BLaER1 treated with 17β-estradiol and CSF1 and Interleukin-3, amounts not matched to agents 10 nM and 100 nM (cell line): Measurements from ENCODE around the gene MIPOL1.
"Not testable (repeated sequence)": the region's sequence is repeated elsewhere in the genome, so short reads cannot be mapped to it uniquely, and the experiment has no call there.

Experiments used
- H3K27ac ChIP-seq, 11 experiments: shearing (Covaris generic); formaldehyde crosslinking; 2 replicates each; pipeline ENCODE4 v1.8.1; 2022
- H3K27me3 ChIP-seq, 11 experiments: shearing (Covaris generic); formaldehyde crosslinking; 2 replicates each; pipeline ENCODE4 v1.8.1; 2022
- H3K36me3 ChIP-seq, 11 experiments: shearing (Covaris generic); formaldehyde crosslinking; 2 replicates each; pipeline ENCODE4 v1.8.1; 2022
- H3K4me1 ChIP-seq, 10 experiments: shearing (Covaris generic); formaldehyde crosslinking; 2 replicates each; pipeline ENCODE4 v1.8.1; 2022
- H3K4me2 ChIP-seq, 11 experiments: shearing (Covaris generic); formaldehyde crosslinking; 2 replicates each; pipeline ENCODE4 v1.8.1; 2022
- H3K4me3 ChIP-seq, 10 experiments: shearing (Covaris generic); formaldehyde crosslinking; 2 replicates each; pipeline ENCODE4 v1.8.1; 2022
- H3K9ac ChIP-seq, 11 experiments: shearing (Covaris generic); formaldehyde crosslinking; 2 replicates each; pipeline ENCODE4 v1.8.1; 2022
- H3K9me3 ChIP-seq, 11 experiments: shearing (Covaris generic); formaldehyde crosslinking; replicated peaks in 1 of 11; 2 replicates each; pipeline ENCODE4 v1.8.1; 2022
- H4K20me1 ChIP-seq, 11 experiments: shearing (Covaris generic); formaldehyde crosslinking; 2 replicates each; pipeline ENCODE4 v1.8.1; 2022
- Cebpa-rat ChIP-seq, 11 experiments: shearing (Covaris generic); IDR thresholded peaks; 2 replicates each; pipeline ENCODE4 v1.8.1; 2022

MIPOL1 gene

GRCh38 chr14:37215345-37215744 is 17.6 kb downstream of the MIPOL1 start:
- Histone ChIP-seq H3K27me3 (no peaks in the 10 kb centered on the region), H3K9ac (no peak overlapping the region), H3K4me3 (no peak overlapping the region), H3K4me1 (peaks cover 0 to 14% (median 8%) of the 10 kb centered on the region in 10 experiments; a peak in 9 of 20 replicates), H4K20me1 (no peaks in the 10 kb centered on the region), H3K27ac (no peak overlapping the region), H3K36me3 (no peaks in the 10 kb centered on the region), H3K4me2 (no peak overlapping the region), H3K9me3 (peaks cover 0 to 11% (median 4%) of the 10 kb centered on the region in 11 experiments; a peak in 6 of 22 replicates)
- TF ChIP-seq Cebpa-rat (IDR thresholded peaks at IDR 0.05): no peak

- H3K27ac ChIP-seq: no peak overlapping the region
- no peaks in the 10 kb centered on the region for H3K36me3 ChIP-seq
- H3K4me2 ChIP-seq: no peak overlapping the region
- no peak for TF ChIP-seq Cebpa-rat (IDR thresholded peaks at IDR 0.05)
- H3K9ac ChIP-seq: no peak overlapping the region
- peaks cover 0 to 14% (median 8%) of the 10 kb centered on the region in 10 experiments; a peak in 9 of 20 replicates for H3K4me1 ChIP-seq
- H3K27me3 ChIP-seq: no peaks in the 10 kb centered on the region
- H4K20me1 ChIP-seq: no peaks in the 10 kb centered on the region
- H3K4me3 ChIP-seq: no peak overlapping the region
- H3K9me3 ChIP-seq: peaks cover 22 to 35% (median 31%) of the 10 kb centered on the region in 11 experiments
Observed at GRCh38 chr14:37221073-37221472, 23.3 kb downstream of the MIPOL1 start.

GRCh38 chr14:37223947-37224474 is 26.3 kb downstream of the MIPOL1 start:
- Histone ChIP-seq H3K9ac (no peak overlapping the region), H4K20me1 (no peaks in the 10 kb centered on the region), H3K4me3 (no peak overlapping the region), H3K4me2 (no peak overlapping the region), H3K27me3 (no peaks in the 10 kb centered on the region), H3K36me3 (no peaks in the 10 kb centered on the region), H3K4me1 (peaks cover 0 to 5% (median 4%) of the 10 kb centered on the region in 10 experiments; a peak in 9 of 20 replicates), H3K9me3 (peaks cover 29 to 42% (median 36%) of the 10 kb centered on the region in 11 experiments), H3K27ac (no peak overlapping the region)
- no peak for TF ChIP-seq Cebpa-rat (IDR thresholded peaks at IDR 0.05)

DNA sequence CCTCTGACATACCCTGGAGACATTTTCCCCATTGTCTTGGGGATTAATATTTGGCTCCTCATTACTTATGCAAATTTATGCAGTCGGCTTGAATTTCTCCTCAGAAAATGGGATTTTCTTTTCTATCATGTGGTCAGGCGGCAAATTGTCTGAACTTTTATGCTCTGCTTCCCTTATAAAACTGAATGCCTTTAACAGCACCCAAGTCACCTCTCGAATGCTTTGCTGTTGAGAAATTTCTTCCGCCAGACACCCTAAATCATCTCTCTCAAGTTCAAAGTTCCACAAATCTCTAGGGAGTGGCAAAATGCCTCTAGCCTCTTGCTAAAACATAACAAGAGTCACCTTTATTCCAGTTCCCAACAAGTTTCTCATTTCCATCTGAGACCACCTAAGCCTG is 27.9 kb downstream of the MIPOL1 start:
- not testable (repeated sequence) for H3K27me3 ChIP-seq, H3K4me1 ChIP-seq, H3K36me3 ChIP-seq, H3K27ac ChIP-seq, H3K9ac ChIP-seq, H4K20me1 ChIP-seq, H3K4me2 ChIP-seq
- Histone ChIP-seq H3K9me3 (peaks cover 29 to 42% (median 36%) of the 10 kb centered on the region in 11 experiments), H3K4me3 (peak overlapping the region in 1 of 10 experiments; percentile 11; a peak in 2 of 20 replicates)

DNA sequence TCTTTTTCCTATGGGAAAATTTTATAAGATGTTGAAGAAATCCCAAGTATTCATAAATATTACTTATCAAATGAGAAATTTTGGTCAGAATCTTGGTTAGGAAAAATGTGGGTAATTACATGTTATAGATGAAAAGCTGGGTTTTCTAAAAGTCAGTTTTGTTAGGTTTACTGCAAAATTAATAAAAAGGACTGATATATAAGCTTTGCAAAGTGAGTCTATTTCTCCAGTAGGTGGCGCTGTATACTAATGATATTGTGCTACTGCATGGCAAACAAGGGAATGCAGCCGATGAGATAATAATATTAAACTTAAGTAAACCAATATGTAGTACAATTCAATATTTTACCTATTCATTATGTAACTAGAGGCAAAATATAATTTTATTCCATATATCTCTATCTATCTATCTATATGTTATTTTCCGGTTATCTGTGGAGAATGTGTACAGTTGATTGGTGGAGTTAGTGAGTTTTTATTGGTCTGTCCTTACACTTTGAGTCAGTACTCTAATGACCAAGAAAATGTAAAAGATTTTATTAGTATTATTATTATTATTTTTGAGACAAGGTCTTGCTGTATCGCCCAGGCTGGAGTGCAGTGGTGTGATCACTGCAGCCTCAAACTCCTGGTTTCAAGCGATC is 32.9 kb downstream of the MIPOL1 start:
- H3K9me3 ChIP-seq: peaks cover 8 to 13% (median 10%) of the 10 kb centered on the region in 11 experiments
- H3K4me3 ChIP-seq: no peak overlapping the region
- H3K9ac ChIP-seq: no peak overlapping the region
- no peaks in the 10 kb centered on the region for H4K20me1 ChIP-seq
- H3K27ac ChIP-seq: no peak overlapping the region
- no peaks in the 10 kb centered on the region for H3K36me3 ChIP-seq
- H3K4me2 ChIP-seq: no peak overlapping the region
- no peaks in the 10 kb centered on the region for H3K4me1 ChIP-seq
- no peak for TF ChIP-seq Cebpa-rat (IDR thresholded peaks at IDR 0.05)
- H3K27me3 ChIP-seq: no peaks in the 10 kb centered on the region

DNA sequence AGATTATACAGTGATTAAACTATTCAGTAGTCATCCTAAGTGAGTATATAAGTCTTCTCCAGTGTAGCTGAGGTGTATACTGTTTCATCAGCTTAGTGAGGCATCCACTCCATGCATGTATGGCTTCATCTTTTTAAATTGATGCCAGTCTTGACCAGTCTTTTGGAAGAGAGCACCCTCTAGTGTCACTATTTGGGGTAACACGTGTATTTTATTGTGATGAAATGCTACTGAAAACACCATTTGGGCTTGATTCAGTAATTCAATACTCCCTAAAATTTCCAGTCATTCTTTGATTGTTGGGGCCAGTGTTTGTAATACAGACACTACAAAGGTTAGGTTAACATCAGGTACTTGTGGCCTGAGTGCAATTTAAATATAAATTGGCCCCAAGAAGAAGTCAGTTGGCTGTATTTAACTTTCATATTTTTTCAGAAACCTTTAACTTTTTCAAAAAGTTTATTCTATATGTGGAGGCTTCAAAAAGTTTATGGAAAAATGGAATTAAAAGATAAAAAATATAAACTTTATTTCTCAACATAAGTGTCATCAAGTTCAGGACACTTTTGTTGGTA is 35.3 kb downstream of the MIPOL1 start:
- Histone ChIP-seq H3K4me3 (no peak overlapping the region), H3K4me1 (no peaks in the 10 kb centered on the region), H3K9ac (no peak overlapping the region), H3K36me3 (no peaks in the 10 kb centered on the region), H3K4me2 (no peak overlapping the region), H3K27me3 (no peaks in the 10 kb centered on the region), H3K27ac (no peak overlapping the region), H3K9me3 (no peaks in the 10 kb centered on the region), H4K20me1 (no peaks in the 10 kb centered on the region)
- no peak for TF ChIP-seq Cebpa-rat (IDR thresholded peaks at IDR 0.05)

DNA sequence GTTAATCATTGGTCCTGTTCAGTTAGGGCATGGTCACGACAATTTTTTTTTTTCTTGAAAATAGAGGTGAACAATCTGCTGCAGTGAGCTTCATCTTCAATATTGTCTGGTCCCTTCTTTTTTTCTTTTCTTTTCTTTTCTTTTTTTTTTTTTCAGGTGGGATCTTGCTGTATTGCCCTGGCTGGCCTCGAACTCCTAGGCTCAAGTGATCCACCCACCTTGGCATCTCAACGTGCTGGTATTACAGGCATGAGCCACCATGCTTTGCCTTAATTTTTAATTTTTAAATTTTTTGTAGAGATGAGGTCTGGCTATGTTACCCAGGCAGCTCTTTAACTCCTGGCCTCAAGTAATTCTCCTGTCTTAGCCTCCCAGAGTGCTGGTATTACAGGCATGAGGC is 36.5 kb downstream of the MIPOL1 start:
- H3K36me3 ChIP-seq: no peaks in the 10 kb centered on the region
- H3K4me1 ChIP-seq: no peaks in the 10 kb centered on the region
- no peaks in the 10 kb centered on the region for H3K9me3 ChIP-seq
- H3K4me2 ChIP-seq: no peak overlapping the region
- H3K27me3 ChIP-seq: no peaks in the 10 kb centered on the region
- H3K9ac ChIP-seq: no peak overlapping the region
- no peak for TF ChIP-seq Cebpa-rat (IDR thresholded peaks at IDR 0.05)
- no peak overlapping the region for H3K4me3 ChIP-seq
- H3K27ac ChIP-seq: no peak overlapping the region
- H4K20me1 ChIP-seq: no peaks in the 10 kb centered on the region

GRCh38 chr14:37236044-37236443 is 38.3 kb downstream of the MIPOL1 start:
- not testable (repeated sequence) for H4K20me1 ChIP-seq, H3K36me3 ChIP-seq, H3K4me1 ChIP-seq, H3K9ac ChIP-seq, H3K27ac ChIP-seq, H3K4me3 ChIP-seq, H3K9me3 ChIP-seq, H3K27me3 ChIP-seq, H3K4me2 ChIP-seq

GRCh38 chr14:37237094-37237493 is 39.4 kb downstream of the MIPOL1 start:
- H3K27ac ChIP-seq: no peak overlapping the region
- no peak overlapping the region for H3K9ac ChIP-seq
- H4K20me1 ChIP-seq: no peaks in the 10 kb centered on the region
- no peaks in the 10 kb centered on the region for H3K36me3 ChIP-seq
- H3K4me2 ChIP-seq: no peak overlapping the region
- no peaks in the 10 kb centered on the region for H3K27me3 ChIP-seq
- H3K9me3 ChIP-seq: no peaks in the 10 kb centered on the region
- H3K4me1 ChIP-seq: no peaks in the 10 kb centered on the region
- no peak overlapping the region for H3K4me3 ChIP-seq
- TF ChIP-seq Cebpa-rat (IDR thresholded peaks at IDR 0.05): no peak

DNA sequence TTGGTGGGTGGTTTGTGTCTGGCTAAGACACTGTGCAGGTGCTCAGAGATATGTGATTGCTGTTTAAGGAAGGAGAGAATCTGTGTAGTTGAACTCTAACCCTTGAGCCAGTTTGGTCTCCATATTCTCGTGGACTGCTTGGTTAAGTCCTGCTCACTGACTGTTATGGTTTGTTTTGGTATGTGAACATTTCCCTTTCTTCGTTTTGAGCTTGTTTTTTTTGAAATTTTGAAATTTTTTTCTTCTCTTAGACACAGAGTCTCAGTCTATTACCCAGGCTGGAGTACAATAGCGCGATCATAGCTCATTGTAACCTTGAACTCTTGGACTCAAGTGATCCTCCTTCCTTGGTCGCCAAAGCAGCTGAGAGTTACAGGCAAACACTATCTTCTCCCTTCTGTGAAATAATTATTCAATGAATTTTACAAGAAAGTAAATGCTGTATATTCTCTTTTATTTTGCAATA is 40.0 kb downstream of the MIPOL1 start:
- TF ChIP-seq Cebpa-rat (IDR thresholded peaks at IDR 0.05): no peak
- Histone ChIP-seq H3K4me3 (no peak overlapping the region), H3K9ac (no peak overlapping the region), H3K27ac (no peak overlapping the region), H3K27me3 (no peaks in the 10 kb centered on the region), H3K4me1 (no peaks in the 10 kb centered on the region), H3K36me3 (no peaks in the 10 kb centered on the region), H4K20me1 (no peaks in the 10 kb centered on the region), H3K4me2 (no peak overlapping the region), H3K9me3 (no peaks in the 10 kb centered on the region)
